ENCODE data around the gene FCRL5.

DNA sequence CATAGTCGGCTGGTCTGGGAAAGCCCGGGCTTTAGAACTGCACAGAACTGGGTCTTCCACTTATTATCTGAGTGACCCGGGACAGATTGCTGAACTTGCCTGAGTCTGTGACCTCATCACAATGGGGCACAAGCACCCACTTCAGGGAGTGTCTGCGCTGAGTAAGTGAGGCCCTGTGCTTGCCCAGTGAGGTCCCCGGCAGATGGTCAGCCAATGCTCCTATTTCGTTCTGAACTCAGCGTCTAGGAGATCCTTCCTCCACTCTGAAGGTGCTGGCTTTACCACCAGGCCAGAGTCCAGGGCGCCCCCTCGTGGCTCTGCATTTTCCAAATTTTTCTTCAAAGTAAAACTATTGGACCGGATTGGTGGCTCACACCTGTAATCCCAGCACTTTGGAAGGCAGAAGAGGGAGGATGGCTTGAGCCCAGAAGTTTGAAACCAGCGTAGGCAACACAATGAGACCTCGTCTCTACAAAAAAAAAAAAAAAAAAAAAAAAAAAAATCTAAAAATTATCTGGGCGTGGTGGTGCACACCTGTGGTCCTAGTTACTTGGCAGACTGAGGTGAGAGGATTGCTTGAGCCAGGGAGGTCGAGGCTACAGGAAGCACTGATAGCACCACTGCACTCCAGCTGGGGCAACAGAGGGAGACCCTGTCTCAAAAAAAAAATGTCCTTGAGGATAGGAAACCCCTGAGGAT lies 61.7 kb downstream of the FCRL5 start:
- TF ChIP-seq, protein P1, sequence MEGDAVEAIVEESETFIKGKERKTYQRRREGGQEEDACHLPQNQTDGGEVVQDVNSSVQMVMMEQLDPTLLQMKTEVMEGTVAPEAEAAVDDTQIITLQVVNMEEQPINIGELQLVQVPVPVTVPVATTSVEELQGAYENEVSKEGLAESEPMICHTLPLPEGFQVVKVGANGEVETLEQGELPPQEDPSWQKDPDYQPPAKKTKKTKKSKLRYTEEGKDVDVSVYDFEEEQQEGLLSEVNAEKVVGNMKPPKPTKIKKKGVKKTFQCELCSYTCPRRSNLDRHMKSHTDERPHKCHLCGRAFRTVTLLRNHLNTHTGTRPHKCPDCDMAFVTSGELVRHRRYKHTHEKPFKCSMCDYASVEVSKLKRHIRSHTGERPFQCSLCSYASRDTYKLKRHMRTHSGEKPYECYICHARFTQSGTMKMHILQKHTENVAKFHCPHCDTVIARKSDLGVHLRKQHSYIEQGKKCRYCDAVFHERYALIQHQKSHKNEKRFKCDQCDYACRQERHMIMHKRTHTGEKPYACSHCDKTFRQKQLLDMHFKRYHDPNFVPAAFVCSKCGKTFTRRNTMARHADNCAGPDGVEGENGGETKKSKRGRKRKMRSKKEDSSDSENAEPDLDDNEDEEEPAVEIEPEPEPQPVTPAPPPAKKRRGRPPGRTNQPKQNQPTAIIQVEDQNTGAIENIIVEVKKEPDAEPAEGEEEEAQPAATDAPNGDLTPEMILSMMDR (conservative IDR thresholded peaks at IDR 0.05; ENCODE audit: low read depth, low read length) = peak; percentile 71
- no peak for TF ChIP-seq EZH2 (IDR thresholded peaks at IDR 0.05; ENCODE audit: borderline replicate concordance, low read depth, low read length, poor library complexity, severe bottlenecking)
